GM23338 (cell line): ENCODE results near the gene GGA2. TPM values are rescaled to one million over a fixed set of nuclear protein-coding genes. Genes with fewer than 3 reads are reported as not detected.

ENCODE experiments used
- ATAC-seq: fragments of 200-7000 bp; cut with Tn5 transposase; 3 replicates; pipeline ENCODE4 v1.9.1; 2020
- DNase-seq: peaks from one replicate; pipeline ENCODE4 v3.0.0-alpha.2; 2015; ENCODE audit warnings: low spot score
- H2AFZ ChIP-seq: fragments of 200-600 bp; sonication (generic); 2 replicates; pipeline ENCODE4 v1.8.0; 2016; ENCODE audit warnings: antibody characterized with exemption, mild to moderate bottlenecking, moderate library complexity
- H3F3A ChIP-seq: fragments of 200-600 bp; sonication (generic); replicated peaks from 2 replicates; pipeline ENCODE4 v1.8.0; 2017; ENCODE audit warnings: antibody characterized with exemption, mixed run types, low read depth
- H3K27ac ChIP-seq: fragments of 200-600 bp; sonication (generic); 2 replicates; pipeline ENCODE4 v1.6.1; 2016; ENCODE audit warnings: low read depth
- H3K27me3 ChIP-seq: fragments of 200-600 bp; sonication (generic); 2 replicates; pipeline ENCODE4 v1.8.0; 2016; ENCODE audit warnings: mild to moderate bottlenecking, mixed run types, moderate library complexity; ENCODE audit not compliant: insufficient read depth
- H3K36me3 ChIP-seq: fragments of 200-600 bp; sonication (generic); 2 replicates; pipeline ENCODE4 v1.8.0; 2016; ENCODE audit warnings: mild to moderate bottlenecking; ENCODE audit not compliant: insufficient read depth
- H3K4me1 ChIP-seq: fragments of 200-600 bp; sonication (generic); 2 replicates; pipeline ENCODE4 v1.8.0; 2016; ENCODE audit warnings: mild to moderate bottlenecking, moderate library complexity; ENCODE audit not compliant: insufficient read depth
- H3K4me2 ChIP-seq: fragments of 200-600 bp; sonication (generic); 2 replicates; pipeline ENCODE4 v1.7.1; 2017; ENCODE audit warnings: mixed run types
- H3K4me3 ChIP-seq: fragments of 200-600 bp; sonication (generic); 2 replicates; pipeline ENCODE4 v1.6.1; 2016; ENCODE audit warnings: mixed run types
- H3K79me2 ChIP-seq: fragments of 200-600 bp; sonication (generic); replicated peaks from 2 replicates; pipeline ENCODE4 v1.8.0; 2017; ENCODE audit warnings: mild to moderate bottlenecking; ENCODE audit not compliant: insufficient read depth
- H3K9me2 ChIP-seq: fragments of 200-600 bp; sonication (generic); 2 replicates; pipeline ENCODE4 v1.8.0; 2017; ENCODE audit not compliant: insufficient read depth
- H4K20me1 ChIP-seq: fragments of 200-600 bp; sonication (generic); replicated peaks from 2 replicates; pipeline ENCODE4 v1.8.0; 2017; ENCODE audit warnings: mild to moderate bottlenecking; ENCODE audit not compliant: insufficient read depth
- H3K27ac Mint-ChIP-seq: 2 replicates; pipeline ENCODE4 v1.8.0; 2020; ENCODE audit warnings: inconsistent platforms, mild to moderate bottlenecking, moderate library complexity, mixed read lengths
- H3K27me3 Mint-ChIP-seq: 3 replicates; pipeline ENCODE4 v1.8.0; 2022; ENCODE audit warnings: low read depth, mild to moderate bottlenecking, moderate library complexity, mixed read lengths, inconsistent platforms; ENCODE audit not compliant: insufficient read depth, poor library complexity
- H3K36me3 Mint-ChIP-seq: 3 replicates; pipeline ENCODE4 v1.8.0; 2021; ENCODE audit warnings: low read depth, mild to moderate bottlenecking, inconsistent platforms, moderate library complexity, mixed read lengths
- H3K4me1 Mint-ChIP-seq: 3 replicates; pipeline ENCODE4 v1.8.0; 2020; ENCODE audit warnings: mild to moderate bottlenecking, inconsistent platforms, mixed read lengths
- H3K4me3 Mint-ChIP-seq: 3 replicates; pipeline ENCODE4 v1.8.0; 2021; ENCODE audit warnings: moderate library complexity, mild to moderate bottlenecking, inconsistent platforms, mixed read lengths
- H3K9me3 Mint-ChIP-seq: 3 replicates; pipeline ENCODE4 v1.8.0; 2020; ENCODE audit warnings: moderate library complexity, mild to moderate bottlenecking, inconsistent platforms, mixed read lengths
- CREB1 ChIP-seq: fragments of 250-450 bp; sonication (Bioruptor Pico); IDR thresholded peaks from 2 replicates; pipeline ENCODE4 v1.5.0; 2020; ENCODE audit warnings: low read depth, mild to moderate bottlenecking, moderate library complexity
- CTCF ChIP-seq, 2 experiments: fragments of 200-600 bp in 1 of 2; sonication (generic) in 1 of 2; conservative IDR thresholded peaks; 2 replicates each; pipeline versions ENCODE4 v1.5.1 to v1.6.1; 2016 to 2017; ENCODE audit warnings: antibody characterized with exemption in 2 of 2, low read depth in 2 of 2, mild to moderate bottlenecking in 2 of 2, moderate library complexity in 1 of 2
- ETS1 ChIP-seq: IDR thresholded peaks from 2 replicates; pipeline ENCODE4 v1.6.1; 2016; ENCODE audit warnings: antibody characterized with exemption
- EZH2 ChIP-seq: fragments of 200-600 bp; sonication (generic); IDR thresholded peaks from one replicate; pipeline ENCODE4 v1.8.0; 2017; ENCODE audit warnings: antibody characterized with exemption, mild to moderate bottlenecking, low read depth; ENCODE audit not compliant: unreplicated experiment
- JUNB ChIP-seq: IDR thresholded peaks from one replicate; pipeline ENCODE4 v1.6.1; 2016; ENCODE audit warnings: antibody characterized with exemption; ENCODE audit not compliant: unreplicated experiment
- NANOG ChIP-seq: IDR thresholded peaks from 2 replicates; pipeline ENCODE4 v1.6.1; 2016; ENCODE audit warnings: antibody characterized with exemption, borderline replicate concordance
- POLR2AphosphoS5 ChIP-seq: IDR thresholded peaks from 2 replicates; pipeline ENCODE4 v1.6.1; 2016; ENCODE audit warnings: antibody characterized with exemption, low read depth
- REST ChIP-seq: IDR thresholded peaks from one replicate; pipeline ENCODE4 v1.6.1; 2018; ENCODE audit warnings: antibody characterized with exemption; ENCODE audit not compliant: unreplicated experiment
- STAT1 ChIP-seq: IDR thresholded peaks from one replicate; pipeline ENCODE4 v1.6.1; 2016; ENCODE audit warnings: antibody characterized with exemption; ENCODE audit not compliant: unreplicated experiment
- ZNF114 ChIP-seq: fragments of 250-450 bp; sonication (Bioruptor Pico); IDR thresholded peaks from 2 replicates; pipeline ENCODE4 v1.5.0; 2020; ENCODE audit warnings: mild to moderate bottlenecking, moderate library complexity
- ZNF331 ChIP-seq: fragments of 250-450 bp; sonication (Bioruptor Pico); IDR thresholded peaks from 2 replicates; pipeline ENCODE4 v1.5.0; 2020; ENCODE audit warnings: low read depth, mild to moderate bottlenecking, moderate library complexity
- polyA plus RNA-seq: library from polyadenylated mRNA; unstranded; fragments of >200 nt; fragmentation: Nextera tagmentation; extraction: Ambion mirVana; gene quantifications from 2 replicates; pipeline ENCODE4 v1.2.1, GENCODE V29; 2016
- total RNA-seq: library from RNA; depleted of rRNA; stranded (reverse); fragments of >200 nt; shearing (Covaris generic); gene quantifications from 2 replicates; pipeline ENCODE4 v1.2.3, GENCODE V29; 2014

GGA2 gene
- total and polyA plus RNA-seq, 2 experiments from 2014 or later = 40.3 to 76.6 TPM

GRCh38 chr16:23519282-23519681, 9.0 kb upstream of the GGA2 start:
- no peaks in the 10 kb centered on the region for H3K79me2 ChIP-seq

GRCh38 chr16:23518435-23518891, 8.2 kb upstream of the GGA2 start:
- no peaks in the 10 kb centered on the region for H3K27me3 ChIP-seq
- no peak for ATAC-seq
- no peaks in the 10 kb centered on the region for H3K9me2 ChIP-seq
- no peak for DNase-seq
- peaks cover 4% of the 10 kb centered on the region for H3K36me3 ChIP-seq
- H3K4me3 ChIP-seq = no peak overlapping the region
- no peaks in the 10 kb centered on the region for H3K4me1 ChIP-seq
- H3K27ac ChIP-seq = no peak overlapping the region
- Mint-ChIP-seq H3K27ac (no peak overlapping the region; the same call in 1 of the 2 replicates), H3K27me3 (no peaks in the 10 kb centered on the region), H3K36me3 (peaks cover 43% of the 10 kb centered on the region), H3K4me3 (no peak overlapping the region), H3K9me3 (no peaks in the 10 kb centered on the region; the same call in 2 of the 3 replicates), H3K4me1 (no peaks in the 10 kb centered on the region)
- H3F3A ChIP-seq = no peaks in the 10 kb centered on the region
- H4K20me1 ChIP-seq = no peaks in the 10 kb centered on the region; the same call in 1 of the 2 replicates
- H3K4me2 ChIP-seq = no peak overlapping the region
- no peak overlapping the region for H2AFZ ChIP-seq
- no peaks in the 10 kb centered on the region for H3K79me2 ChIP-seq
- no peak for TF ChIP-seq CTCF (conservative IDR thresholded peaks at IDR 0.05; ENCODE audit: low read depth in 2 of 2)
- TF ChIP-seq ETS1 = no peak
- no peak for TF ChIP-seq POLR2AphosphoS5
- no peak for TF ChIP-seq NANOG
- TF ChIP-seq ZNF331 (CRISPR knock-in tag) = no peak
- no peak for TF ChIP-seq ZNF114 (CRISPR knock-in tag)
- no peak for TF ChIP-seq EZH2
- no peak for TF ChIP-seq CREB1 (CRISPR knock-in tag)
- TF ChIP-seq STAT1 = no peak

More at GRCh38 chr16:23519282-23519681, 9.0 kb upstream of the GGA2 start:
- no peak for ATAC-seq
- H3K4me2 ChIP-seq = no peak overlapping the region
- Mint-ChIP-seq H3K4me1 (no peaks in the 10 kb centered on the region), H3K27me3 (no peaks in the 10 kb centered on the region), H3K36me3 (peaks cover 51% of the 10 kb centered on the region), H3K4me3 (no peak overlapping the region), H3K9me3 (no peaks in the 10 kb centered on the region; the same call in 2 of the 3 replicates), H3K27ac (no peak overlapping the region)
- no peak for DNase-seq
- H2AFZ ChIP-seq = no peak overlapping the region
- no peaks in the 10 kb centered on the region for H3K9me2 ChIP-seq
- H3K27ac ChIP-seq = no peak overlapping the region
- no peaks in the 10 kb centered on the region for H3K4me1 ChIP-seq
- no peaks in the 10 kb centered on the region for H3K27me3 ChIP-seq
- peaks cover 12% of the 10 kb centered on the region for H3K36me3 ChIP-seq
- no peaks in the 10 kb centered on the region; the same call in 1 of the 2 replicates for H4K20me1 ChIP-seq
- H3F3A ChIP-seq = no peaks in the 10 kb centered on the region
- no peak for TF ChIP-seq STAT1
- no peak for TF ChIP-seq JUNB
- TF ChIP-seq REST = no peak
- no peak for TF ChIP-seq ZNF331 (CRISPR knock-in tag)
- no peak overlapping the region for H3K4me3 ChIP-seq
